Esophagus squamous epithelium (tissue), 4 donors: ENCODE results near the gene MSH3.

ENCODE experiments used
- CTCF ChIP-seq, 6 experiments: fragments of 450-650 bp in 4 of 6; fragments of 200-600 bp in 2 of 6; sonication (generic) in 2 of 6; IDR thresholded peaks; one replicate each; pipeline ENCODE4 v1.5.1; 2016 to 2019; ENCODE audit warnings: antibody characterized with exemption in 6 of 6, mild to moderate bottlenecking in 4 of 6, moderate library complexity in 4 of 6
- POLR2A ChIP-seq, 4 donors: fragments of 450-650 bp; IDR thresholded peaks; one replicate each; pipeline ENCODE4 v1.6.1; 2017; ENCODE audit warnings: antibody characterized with exemption in 4 of 4, mild to moderate bottlenecking in 4 of 4, moderate library complexity in 3 of 4

DNA sequence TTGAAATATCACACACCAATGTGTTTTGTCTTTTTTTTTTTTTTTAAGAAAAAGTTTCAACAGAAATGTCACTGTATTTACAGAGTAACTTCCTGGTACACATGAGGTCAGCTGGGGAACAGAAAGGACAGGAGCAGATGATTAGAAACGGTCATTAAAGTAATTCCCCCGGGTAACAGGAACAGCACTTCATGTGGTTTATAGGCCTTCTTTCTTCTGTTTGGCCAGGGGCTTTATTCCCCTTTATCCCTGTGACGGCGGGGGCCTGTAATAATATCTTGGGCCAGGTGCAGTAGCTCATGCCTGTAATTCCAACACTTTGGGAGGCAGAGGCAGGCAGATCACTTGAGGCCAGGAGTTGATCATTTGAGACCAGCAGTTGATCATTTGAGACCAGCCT is 30.5 kb upstream of the MSH3 start:
- TF ChIP-seq CTCF (IDR thresholded peaks at IDR 0.05) (no peak), POLR2A (IDR thresholded peaks at IDR 0.05) (no peak)
